Activated CD4-positive, alpha-beta T cell treated with anti-CD3 and anti-CD28 coated beads, Interleukin-10, Interleukin-2, amounts not matched to agents 100 ng/mL and 50 ng/mL, durations not matched to agents 16 hours and 8 hours (primary cell): ENCODE data around the gene TCHHL1.
A peak's percentile ranks its signal among the peaks of the same experiment; 100 is the strongest.

Experiments
- DNase-seq: peaks from one replicate; pipeline ENCODE4 v3.0.0-alpha.2; 2020

TCHHL1 gene

DNA sequence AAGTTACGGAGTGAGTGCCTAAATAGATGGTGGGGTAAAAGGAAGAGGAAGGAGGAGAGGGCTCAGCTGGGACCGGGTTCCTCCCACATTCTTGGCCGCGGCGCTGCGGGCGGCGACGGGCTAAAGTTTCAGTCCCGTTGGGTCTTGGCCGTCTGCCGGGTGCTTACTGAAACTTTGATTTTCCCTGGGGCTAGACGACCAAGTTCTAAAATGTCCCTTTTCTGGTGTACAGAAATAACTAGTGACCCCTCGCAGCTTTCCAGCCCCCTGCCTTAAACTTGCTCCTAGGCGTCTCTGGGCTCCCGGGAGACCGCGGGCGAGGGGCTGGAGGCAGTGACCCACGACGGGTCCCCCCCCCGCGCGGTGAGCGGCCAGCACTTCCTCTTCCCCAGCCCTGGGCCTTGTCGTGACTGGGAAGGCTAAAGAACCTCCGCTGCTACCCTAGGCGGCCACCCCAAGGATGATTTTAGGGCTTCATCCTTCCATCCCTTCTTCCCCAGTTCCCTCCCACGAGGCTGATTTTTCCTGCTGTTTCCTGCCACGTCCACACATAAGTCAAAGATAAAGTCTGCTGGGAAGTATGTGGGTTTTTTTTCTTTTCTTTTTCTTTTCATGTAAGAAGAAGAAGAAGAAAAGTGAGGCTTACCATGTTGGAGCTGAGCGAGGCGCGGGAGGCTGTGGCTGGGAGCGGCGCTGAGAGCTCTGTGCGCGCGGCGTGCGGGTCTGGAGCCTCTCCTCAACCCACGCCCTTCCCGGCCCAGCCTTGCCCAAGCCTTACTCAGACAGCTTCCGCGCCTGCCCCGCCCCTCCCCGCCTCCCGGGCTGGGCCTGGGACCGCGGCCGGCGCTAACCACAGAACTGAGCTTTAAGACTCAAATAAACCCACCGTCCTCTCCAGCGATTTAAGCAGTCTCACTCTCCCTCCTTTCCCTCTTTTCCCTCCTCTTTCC lies 52.3 kb downstream of the TCHHL1 start, which contains the start of gene S100A11:
Gene S100A11 (minus strand): TSS at position 738 of the 950 bp plus-strand sequence. CDS start 89 bp downstream, at position 649.
- peak; percentile 89 for DNase-seq

DNA sequence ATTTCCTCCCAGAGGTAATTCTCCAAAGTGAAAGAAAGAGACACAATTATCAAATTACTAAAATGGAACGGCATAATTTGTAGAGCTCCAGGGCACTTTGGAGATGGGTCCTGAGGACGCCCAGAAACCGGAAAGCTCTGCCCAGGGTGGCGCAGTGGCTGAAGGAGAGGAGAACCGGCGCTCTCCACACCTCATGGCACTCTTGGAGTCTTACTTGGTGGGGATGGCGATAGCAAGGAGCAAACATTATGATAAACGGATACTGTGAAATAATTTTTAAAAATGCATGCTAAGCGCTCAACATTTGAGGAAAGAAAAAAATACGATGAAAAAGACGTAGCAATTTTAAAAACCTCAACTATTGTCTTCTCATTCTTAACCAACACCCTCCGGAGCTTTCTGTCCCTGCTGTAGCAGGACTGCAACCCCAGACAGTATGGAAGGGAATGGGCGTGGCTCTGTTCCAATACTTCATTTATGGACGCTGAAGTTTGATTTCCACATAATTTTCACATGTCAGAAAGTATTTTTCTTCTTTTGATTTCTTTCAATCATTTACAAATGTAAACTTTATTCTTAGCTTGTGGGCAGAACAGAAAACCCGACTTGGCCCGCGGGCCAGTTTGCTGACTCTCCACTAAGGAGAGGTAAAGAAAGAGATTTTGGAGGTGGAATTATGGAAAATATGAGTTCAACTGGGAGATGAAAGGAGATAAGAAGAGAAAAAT lies 53.2 kb downstream of the TCHHL1 start:
- peak; percentile 54 for DNase-seq

DNA sequence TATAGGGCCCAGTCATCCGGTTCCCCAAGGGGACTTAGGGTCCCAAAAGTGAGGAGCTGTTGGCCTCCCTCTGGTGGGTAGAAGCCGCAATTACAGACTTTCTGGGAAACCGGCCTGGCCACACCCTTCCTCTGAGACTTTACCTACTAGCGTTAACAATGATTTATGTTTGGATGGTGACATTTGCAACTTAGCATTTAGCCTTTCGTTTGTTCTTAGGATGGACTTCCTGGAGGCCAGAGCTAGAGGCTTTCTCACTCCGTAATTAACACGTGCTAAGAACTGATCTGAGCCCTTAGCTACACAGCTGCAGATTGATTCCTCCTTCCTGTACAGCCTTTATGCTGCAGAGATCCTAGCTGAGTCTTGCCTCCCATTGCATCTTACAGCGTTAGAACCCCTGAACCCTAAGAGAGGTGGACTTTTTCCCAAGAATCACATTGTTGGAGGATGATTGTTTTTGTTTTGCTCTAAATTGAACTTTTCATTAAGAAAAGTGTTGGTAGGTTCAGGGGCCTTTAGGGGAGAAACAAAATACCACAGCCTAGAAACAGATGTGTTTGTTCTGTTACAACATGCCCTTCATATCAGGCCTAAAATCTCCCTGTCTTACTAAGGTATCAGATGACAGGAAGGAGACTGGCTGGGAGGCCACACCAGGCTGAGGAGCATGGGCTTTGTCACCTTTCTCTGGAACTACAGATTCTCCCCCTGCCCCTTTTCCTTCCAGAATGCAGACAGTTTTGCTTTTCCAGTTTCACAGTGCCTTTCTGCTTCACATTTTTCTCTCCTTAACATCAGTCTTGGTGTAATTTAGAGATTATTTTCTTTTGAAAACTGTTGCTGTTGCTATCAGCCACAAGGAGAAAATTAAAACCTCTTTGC lies 54.0 kb downstream of the TCHHL1 start:
- DNase-seq: peak; percentile 86

DNA sequence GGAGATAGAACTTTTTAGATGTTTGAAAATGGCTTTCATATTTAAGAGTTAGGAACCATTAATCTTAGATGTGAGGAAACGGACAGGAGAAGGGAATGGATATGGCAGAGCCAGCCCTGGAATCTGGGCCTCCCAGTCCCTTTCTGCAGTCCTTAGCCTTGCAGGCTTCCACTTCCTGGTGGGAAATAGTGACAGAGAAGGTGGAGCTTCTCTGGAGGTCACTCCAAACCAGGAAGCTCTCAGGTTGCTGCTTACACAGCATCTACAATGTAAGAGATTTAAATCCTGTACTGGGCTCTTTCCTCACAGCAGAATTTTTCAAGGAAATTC lies 54.6 kb downstream of the TCHHL1 start:
- no peak for DNase-seq
